H9 (cell line): ENCODE data around the gene CCDC148. TPM values are rescaled to one million over a fixed set of nuclear protein-coding genes. Genes with fewer than 3 reads are reported as not detected.

Experiments
- DNase-seq: peaks from one replicate; pipeline ENCODE4 v3.0.0-alpha.2; 2017
- H2AFZ ChIP-seq: one replicate; pipeline ENCODE4 v1.6.1; 2013; ENCODE audit warnings: mild to moderate bottlenecking, low read length, control low read depth, moderate library complexity
- H2AK5ac ChIP-seq: 2 replicates; pipeline ENCODE4 v1.6.1; 2013; ENCODE audit warnings: low read length, control low read depth, mixed read lengths; ENCODE audit not compliant: insufficient read length
- H2BK120ac ChIP-seq: one replicate; pipeline ENCODE4 v1.6.1; 2013; ENCODE audit warnings: low read depth, mild to moderate bottlenecking, low read length, control low read depth, inconsistent platforms; ENCODE audit not compliant: poor library complexity, severe bottlenecking
- H2BK12ac ChIP-seq: 2 replicates; pipeline ENCODE4 v1.6.1; 2013; ENCODE audit warnings: low read length, control low read depth, mixed read lengths, low read depth; ENCODE audit not compliant: insufficient read length
- H2BK15ac ChIP-seq: 2 replicates; pipeline ENCODE4 v1.6.1; 2013; ENCODE audit warnings: low read depth, low read length, control low read depth
- H2BK20ac ChIP-seq: one replicate; pipeline ENCODE4 v1.6.1; 2013; ENCODE audit warnings: low read depth, mild to moderate bottlenecking, low read length, control low read depth, inconsistent platforms; ENCODE audit not compliant: poor library complexity, severe bottlenecking
- H2BK5ac ChIP-seq: 2 replicates; pipeline ENCODE4 v1.6.1; 2013; ENCODE audit warnings: low read length, control low read depth, mixed read lengths; ENCODE audit not compliant: insufficient read length
- H3K14ac ChIP-seq: 2 replicates; pipeline ENCODE4 v1.6.1; 2013; ENCODE audit warnings: low read length, control low read depth; ENCODE audit not compliant: insufficient read depth
- H3K18ac ChIP-seq: 2 replicates; pipeline ENCODE4 v1.6.1; 2013; ENCODE audit warnings: low read depth, mild to moderate bottlenecking, mixed read lengths, low read length, control low read depth; ENCODE audit not compliant: insufficient read length
- H3K23ac ChIP-seq: 2 replicates; pipeline ENCODE4 v1.6.1; 2013; ENCODE audit warnings: low read length, control low read depth, mixed read lengths, low read depth; ENCODE audit not compliant: insufficient read length
- H3K23me2 ChIP-seq: 2 replicates; pipeline ENCODE4 v1.6.1; 2013; ENCODE audit warnings: low read depth, mild to moderate bottlenecking, mixed read lengths, low read length, control low read depth; ENCODE audit not compliant: insufficient read length, poor library complexity, severe bottlenecking
- H3K27ac ChIP-seq: 2 replicates; pipeline ENCODE4 v1.5.1; 2013; ENCODE audit warnings: low read length, control low read depth, mixed read lengths, low read depth; ENCODE audit not compliant: insufficient read length
- H3K27me3 ChIP-seq: 2 replicates; pipeline ENCODE4 v1.6.1; 2013; ENCODE audit warnings: low read length, control low read depth, inconsistent platforms; ENCODE audit not compliant: insufficient read depth
- H3K4ac ChIP-seq: 2 replicates; pipeline ENCODE4 v1.6.1; 2013; ENCODE audit warnings: low read depth, mild to moderate bottlenecking, control low read depth, inconsistent platforms, low read length, moderate library complexity
- H3K4me1 ChIP-seq: 2 replicates; pipeline ENCODE4 v1.6.1; 2013; ENCODE audit warnings: low read length, control low read depth, inconsistent platforms; ENCODE audit not compliant: insufficient read depth
- H3K4me2 ChIP-seq: 2 replicates; pipeline ENCODE4 v1.6.1; 2013; ENCODE audit warnings: low read length, control low read depth, mixed read lengths; ENCODE audit not compliant: insufficient read length, insufficient read depth
- H3K56ac ChIP-seq: 2 replicates; pipeline ENCODE4 v1.6.1; 2013; ENCODE audit warnings: low read depth, mild to moderate bottlenecking, mixed read lengths, low read length, control low read depth; ENCODE audit not compliant: insufficient read length
- H3K79me1 ChIP-seq: 2 replicates; pipeline ENCODE4 v1.6.1; 2013; ENCODE audit warnings: low read depth, mild to moderate bottlenecking, moderate library complexity, low read length, control low read depth, inconsistent platforms; ENCODE audit not compliant: insufficient read depth, poor library complexity, severe bottlenecking
- H3K79me2 ChIP-seq: 2 replicates; pipeline ENCODE4 v1.6.1; 2013; ENCODE audit warnings: low read length, control low read depth, inconsistent platforms; ENCODE audit not compliant: insufficient read depth
- H3K9ac ChIP-seq: 2 replicates; pipeline ENCODE4 v1.6.1; 2013; ENCODE audit warnings: low read length, control low read depth, mixed read lengths; ENCODE audit not compliant: insufficient read length; ENCODE audit errors: extremely low read depth
- H3K9me3 ChIP-seq: one replicate; pipeline ENCODE4 v1.6.1; 2013; ENCODE audit warnings: low read depth, low read length, inconsistent platforms; ENCODE audit not compliant: control insufficient read depth
- H3T11ph ChIP-seq: one replicate; pipeline ENCODE4 v1.6.1; 2013; ENCODE audit warnings: mild to moderate bottlenecking, low read length, control low read depth, inconsistent platforms
- H4K20me1 ChIP-seq: one replicate; pipeline ENCODE4 v1.6.1; 2013; ENCODE audit not compliant: control insufficient read depth, insufficient read length, insufficient read depth
- H4K5ac ChIP-seq: 2 replicates; pipeline ENCODE4 v1.6.1; 2013; ENCODE audit warnings: low read depth, mild to moderate bottlenecking, mixed read lengths, low read length, control low read depth; ENCODE audit not compliant: insufficient read length
- H4K8ac ChIP-seq: replicated peaks from 2 replicates; pipeline ENCODE4 v1.6.1; 2013; ENCODE audit warnings: low read length, control low read depth, mixed read lengths, low read depth; ENCODE audit not compliant: insufficient read length
- H4K91ac ChIP-seq: 2 replicates; pipeline ENCODE4 v1.6.1; 2013; ENCODE audit warnings: low read depth, mild to moderate bottlenecking, moderate library complexity, mixed read lengths, low read length, control low read depth; ENCODE audit not compliant: insufficient read length
- H3K27ac Mint-ChIP-seq, 3 experiments: 2 replicates in 2 of 3; 3 replicates in 1 of 3; pipeline ENCODE4 v1.8.0; 2020 to 2021; ENCODE audit warnings: mixed read lengths in 3 of 3, mild to moderate bottlenecking in 1 of 3, moderate library complexity in 1 of 3
- H3K27me3 Mint-ChIP-seq: 2 replicates; pipeline ENCODE4 v1.8.0; 2021; ENCODE audit warnings: low read depth, mild to moderate bottlenecking, moderate library complexity, mixed read lengths
- H3K36me3 Mint-ChIP-seq, 3 experiments: 2 replicates in 2 of 3; 3 replicates in 1 of 3; pipeline ENCODE4 v1.8.0; 2020 to 2021; ENCODE audit warnings: low read depth in 3 of 3, mixed read lengths in 3 of 3; ENCODE audit not compliant: insufficient read depth in 1 of 3
- H3K4me1 Mint-ChIP-seq, 2 experiments: 2 replicates each; pipeline ENCODE4 v1.8.0; 2020; ENCODE audit warnings: mixed read lengths in 2 of 2
- H3K4me3 Mint-ChIP-seq, 2 experiments: 2 replicates in 1 of 2; 3 replicates in 1 of 2; pipeline ENCODE4 v1.8.0; 2020 to 2021; ENCODE audit warnings: mild to moderate bottlenecking in 2 of 2, mixed read lengths in 2 of 2, moderate library complexity in 1 of 2
- H3K9me3 Mint-ChIP-seq, 2 experiments: 2 replicates in 1 of 2; 3 replicates in 1 of 2; pipeline ENCODE4 v1.8.0; 2020; ENCODE audit warnings: mild to moderate bottlenecking in 2 of 2, mixed read lengths in 2 of 2, moderate library complexity in 1 of 2
- WGBS: extraction: QIAGEN DNeasy Blood & Tissue Kit; methylation state at CpG from one replicate; pipeline ENCODE4 v1.1.7; 2013; ENCODE audit warnings: missing lambda C conversion rate, low lambda C conversion rate, mixed read lengths; ENCODE audit not compliant: insufficient read length; ENCODE audit errors: extremely low coverage; 5-methylcytosine and 5-hydroxymethylcytosine counted together
- total RNA-seq: library from RNA; stranded (reverse); gene quantifications from 2 replicates; pipeline ENCODE4 v1.2.1, GENCODE V29; 2021
- TF ChIP-seq, protein P1 (sequence below): fragments of 200-600 bp; sonication (generic); conservative IDR thresholded peaks from 3 replicates; pipeline ENCODE4 v1.8.0; 2021; ENCODE audit warnings: antibody characterized with exemption, mild to moderate bottlenecking

Gene CCDC148
- total RNA-seq, 1 experiment from 2014 or later: 1.5 TPM

GRCh38 chr2:158489366-158490112, 33.0 kb upstream of the CCDC148 start:
- no peaks in the 10 kb centered on the region for H3K27me3 ChIP-seq
- H2BK5ac ChIP-seq: no peak overlapping the region
- no peak overlapping the region for H2AFZ ChIP-seq
- H3K9ac ChIP-seq: no peak overlapping the region
- Mint-ChIP-seq H3K4me3 (peak overlapping the region in 1 of 2 experiments; percentile 18; a peak in 2 of 5 replicates), H3K27ac (peak overlapping the region in 2 of 3 experiments; percentile 3 to 55; a peak in 3 of 7 replicates), H3K27me3 (no peaks in the 10 kb centered on the region), H3K9me3 (no peaks in the 10 kb centered on the region), H3K36me3 (no peaks in the 10 kb centered on the region), H3K4me1 (peaks cover 68 to 72% of the 10 kb centered on the region in 2 experiments)
- no peak overlapping the region for H3K27ac ChIP-seq
- no peak overlapping the region for H2BK12ac ChIP-seq
- H3K14ac ChIP-seq: no peak overlapping the region
- no CpG with 5 or more reads among the region's 6 CpGs for WGBS
- no peak overlapping the region for H2BK120ac ChIP-seq
- no peak overlapping the region for H4K8ac ChIP-seq
- no peak overlapping the region for H3K23ac ChIP-seq
- H3K9me3 ChIP-seq: no peaks in the 10 kb centered on the region
- no peak overlapping the region for H3K56ac ChIP-seq
- H2BK15ac ChIP-seq: no peak overlapping the region
- H3K4me2 ChIP-seq: peak overlapping the region; percentile 21
- H3K23me2 ChIP-seq: no peaks in the 10 kb centered on the region
- peaks cover 13% of the 10 kb centered on the region; the same call in 1 of the 2 replicates for H3K79me2 ChIP-seq
- no peak overlapping the region for H3K18ac ChIP-seq
- no peak overlapping the region for H2BK20ac ChIP-seq
- H3K4ac ChIP-seq: no peak overlapping the region
- H4K5ac ChIP-seq: no peak overlapping the region
- H2AK5ac ChIP-seq: no peak overlapping the region
- H3K79me1 ChIP-seq: peaks cover 12% of the 10 kb centered on the region
- H4K20me1 ChIP-seq: no peaks in the 10 kb centered on the region
- TF ChIP-seq, protein P1, sequence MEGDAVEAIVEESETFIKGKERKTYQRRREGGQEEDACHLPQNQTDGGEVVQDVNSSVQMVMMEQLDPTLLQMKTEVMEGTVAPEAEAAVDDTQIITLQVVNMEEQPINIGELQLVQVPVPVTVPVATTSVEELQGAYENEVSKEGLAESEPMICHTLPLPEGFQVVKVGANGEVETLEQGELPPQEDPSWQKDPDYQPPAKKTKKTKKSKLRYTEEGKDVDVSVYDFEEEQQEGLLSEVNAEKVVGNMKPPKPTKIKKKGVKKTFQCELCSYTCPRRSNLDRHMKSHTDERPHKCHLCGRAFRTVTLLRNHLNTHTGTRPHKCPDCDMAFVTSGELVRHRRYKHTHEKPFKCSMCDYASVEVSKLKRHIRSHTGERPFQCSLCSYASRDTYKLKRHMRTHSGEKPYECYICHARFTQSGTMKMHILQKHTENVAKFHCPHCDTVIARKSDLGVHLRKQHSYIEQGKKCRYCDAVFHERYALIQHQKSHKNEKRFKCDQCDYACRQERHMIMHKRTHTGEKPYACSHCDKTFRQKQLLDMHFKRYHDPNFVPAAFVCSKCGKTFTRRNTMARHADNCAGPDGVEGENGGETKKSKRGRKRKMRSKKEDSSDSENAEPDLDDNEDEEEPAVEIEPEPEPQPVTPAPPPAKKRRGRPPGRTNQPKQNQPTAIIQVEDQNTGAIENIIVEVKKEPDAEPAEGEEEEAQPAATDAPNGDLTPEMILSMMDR: peak; percentile 21; the same call in 1 of the 3 replicates
- H3K4me1 ChIP-seq: no peaks in the 10 kb centered on the region; the same call in 1 of the 2 replicates
- no peak overlapping the region for H3T11ph ChIP-seq
- no peak overlapping the region for H4K91ac ChIP-seq
- DNase-seq: no peak
